Activated naive CD8-positive, alpha-beta T cell treated with anti-CD3 and anti-CD28 coated beads for 36 hours (primary cell): ENCODE results near the gene LETM1. TPM values are rescaled to one million over a fixed set of nuclear protein-coding genes. Genes with fewer than 3 reads are reported as not detected.

Experiments
- DNase-seq: peaks from one replicate; pipeline ENCODE4 v3.0.0; 2021
- H3K27ac Mint-ChIP-seq: one replicate; pipeline ENCODE4 v1.8.0; 2022; ENCODE audit warnings: mild to moderate bottlenecking, moderate library complexity, mixed read lengths
- H3K27me3 Mint-ChIP-seq: one replicate; pipeline ENCODE4 v1.8.0; 2022; ENCODE audit warnings: mild to moderate bottlenecking, mixed read lengths
- H3K36me3 Mint-ChIP-seq: one replicate; pipeline ENCODE4 v1.8.0; 2021; ENCODE audit warnings: mild to moderate bottlenecking, mixed read lengths
- H3K4me1 Mint-ChIP-seq: one replicate; pipeline ENCODE4 v1.8.0; 2021; ENCODE audit warnings: mixed read lengths
- H3K4me3 Mint-ChIP-seq: one replicate; pipeline ENCODE4 v1.8.0; 2022; ENCODE audit warnings: mild to moderate bottlenecking, moderate library complexity, mixed read lengths
- H3K9me3 Mint-ChIP-seq: one replicate; pipeline ENCODE4 v1.8.0; 2022; ENCODE audit warnings: mixed read lengths
- total RNA-seq, 2 experiments: library from RNA; stranded (reverse); gene quantifications; one replicate each; pipeline ENCODE4 v1.2.3, GENCODE V29; 2021

Gene LETM1
- total RNA-seq, 2 experiments from 2014 or later: 76.6 to 77.3 TPM

DNA sequence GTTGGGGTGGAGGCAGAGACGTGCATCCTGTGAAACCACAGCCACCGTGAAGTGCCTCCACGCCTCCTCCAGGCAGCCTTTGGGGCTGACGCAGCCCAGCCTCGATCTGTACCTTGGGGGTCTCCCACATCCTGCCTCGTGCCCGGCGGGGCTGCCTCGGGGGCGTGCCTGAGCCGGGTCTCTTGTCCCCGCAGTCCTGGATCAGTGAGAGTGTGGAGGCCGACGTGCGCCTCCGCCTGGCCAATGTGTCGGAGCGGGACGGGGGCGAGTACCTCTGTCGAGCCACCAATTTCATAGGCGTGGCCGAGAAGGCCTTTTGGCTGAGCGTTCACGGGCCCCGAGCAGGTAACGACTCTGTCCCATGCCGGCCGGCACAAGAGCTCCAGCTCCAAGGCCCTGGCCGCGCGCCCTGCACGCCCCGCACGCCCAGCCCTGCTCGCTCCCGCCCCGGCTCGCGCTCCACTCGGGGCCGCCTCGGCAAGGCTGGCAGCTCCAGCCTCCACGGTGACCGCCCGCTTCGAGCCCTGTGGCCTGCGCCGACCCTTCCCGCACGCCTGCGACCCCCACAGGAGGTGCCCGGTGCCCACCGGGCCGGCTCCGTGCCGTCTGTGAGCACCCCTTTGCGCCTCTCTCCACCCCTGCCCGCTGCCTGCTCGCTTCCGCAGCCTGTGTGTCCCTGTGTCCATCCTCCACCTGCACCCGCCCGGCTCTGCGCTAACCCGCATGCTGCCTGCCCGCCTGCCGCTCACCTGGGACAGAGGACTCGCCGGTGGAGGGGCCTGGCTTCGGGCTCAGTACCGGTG lies 53.0 kb downstream of the LETM1 start:
- Mint-ChIP-seq H3K4me3 (no peak overlapping the region), H3K27me3 (peaks cover 6% of the 10 kb centered on the region), H3K27ac (no peak overlapping the region), H3K36me3 (no peaks in the 10 kb centered on the region), H3K4me1 (no peaks in the 10 kb centered on the region), H3K9me3 (no peaks in the 10 kb centered on the region)
- no peak for DNase-seq

DNA sequence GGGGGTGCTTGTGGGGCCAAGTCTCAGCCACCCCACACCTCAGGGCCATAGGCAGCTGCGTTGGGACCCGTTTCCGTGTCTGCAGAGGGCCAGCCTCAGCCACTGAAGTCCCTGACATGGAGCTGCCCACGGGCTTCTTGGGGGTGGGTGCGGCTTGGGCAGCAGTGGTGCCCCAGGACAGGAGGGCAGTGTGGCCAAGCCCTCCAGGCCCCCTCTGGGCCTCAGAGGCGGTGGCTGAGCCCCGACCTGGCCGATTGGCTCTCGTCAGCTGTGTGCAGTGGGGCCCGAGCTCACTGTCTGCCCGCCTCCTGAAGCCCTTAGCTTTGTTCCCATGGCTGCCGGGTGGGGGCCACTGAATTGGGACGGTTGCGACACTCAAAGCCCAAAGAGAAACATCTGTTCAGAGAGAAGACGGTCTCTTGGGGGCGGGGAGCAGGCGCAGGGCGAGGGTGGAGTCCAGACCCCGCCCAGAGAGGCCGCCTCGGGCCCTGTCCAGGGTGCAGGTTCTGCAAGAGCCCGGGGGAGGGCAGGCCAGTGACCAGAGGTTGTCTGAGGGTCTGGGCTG lies 53.7 kb downstream of the LETM1 start:
- Mint-ChIP-seq H3K9me3 (no peaks in the 10 kb centered on the region), H3K4me1 (no peaks in the 10 kb centered on the region), H3K36me3 (no peaks in the 10 kb centered on the region), H3K4me3 (no peak overlapping the region), H3K27me3 (peaks cover 6% of the 10 kb centered on the region), H3K27ac (no peak overlapping the region)
- no peak for DNase-seq

DNA sequence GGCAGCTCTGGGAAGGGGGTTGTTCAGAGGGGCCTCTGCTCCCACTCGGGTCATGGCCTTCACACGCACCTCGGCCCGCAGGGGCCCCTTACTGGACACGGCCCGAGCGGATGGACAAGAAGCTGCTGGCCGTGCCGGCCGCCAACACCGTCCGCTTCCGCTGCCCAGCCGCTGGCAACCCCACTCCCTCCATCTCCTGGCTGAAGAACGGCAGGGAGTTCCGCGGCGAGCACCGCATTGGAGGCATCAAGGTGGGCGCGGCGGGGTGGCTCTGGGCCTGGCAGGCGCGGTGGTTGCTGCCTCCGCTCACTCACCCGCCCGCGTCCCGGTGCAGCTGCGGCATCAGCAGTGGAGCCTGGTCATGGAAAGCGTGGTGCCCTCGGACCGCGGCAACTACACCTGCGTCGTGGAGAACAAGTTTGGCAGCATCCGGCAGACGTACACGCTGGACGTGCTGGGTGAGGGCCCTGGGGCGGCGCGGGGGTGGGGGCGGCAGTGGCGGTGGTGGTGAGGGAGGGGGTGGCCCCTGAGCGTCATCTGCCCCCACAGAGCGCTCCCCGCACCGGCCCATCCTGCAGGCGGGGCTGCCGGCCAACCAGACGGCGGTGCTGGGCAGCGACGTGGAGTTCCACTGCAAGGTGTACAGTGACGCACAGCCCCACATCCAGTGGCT lies 54.5 kb downstream of the LETM1 start:
- H3K27me3 Mint-ChIP-seq: peaks cover 12% of the 10 kb centered on the region
- no peak overlapping the region for H3K4me3 Mint-ChIP-seq
- H3K27ac Mint-ChIP-seq: no peak overlapping the region
- no peak for DNase-seq
- H3K4me1 Mint-ChIP-seq: no peaks in the 10 kb centered on the region
- no peaks in the 10 kb centered on the region for H3K9me3 Mint-ChIP-seq
- H3K36me3 Mint-ChIP-seq: no peaks in the 10 kb centered on the region

DNA sequence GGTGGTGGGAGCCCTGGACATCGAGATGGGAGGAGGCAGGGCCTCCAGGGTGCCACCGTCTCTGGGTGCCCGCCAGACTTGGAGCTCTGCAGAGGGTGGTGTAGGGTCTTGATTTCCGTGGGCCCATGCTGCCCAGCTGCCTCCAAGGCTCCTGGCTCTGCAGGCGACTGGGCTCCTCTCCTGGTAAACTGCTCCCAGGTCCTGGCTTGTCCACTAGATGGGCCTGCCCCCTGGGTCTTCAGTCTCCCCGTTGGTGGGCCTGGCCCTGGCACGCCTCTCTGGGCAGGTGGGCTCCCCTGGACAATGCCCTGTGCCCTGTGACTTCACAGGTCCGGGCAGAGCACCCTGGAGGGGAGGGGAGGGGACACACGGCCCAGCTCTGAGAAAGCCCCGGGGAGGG lies 55.2 kb downstream of the LETM1 start:
- DNase-seq: no peak
- no peaks in the 10 kb centered on the region for H3K4me1 Mint-ChIP-seq
- no peaks in the 10 kb centered on the region for H3K9me3 Mint-ChIP-seq
- H3K36me3 Mint-ChIP-seq: no peaks in the 10 kb centered on the region
- H3K27ac Mint-ChIP-seq: no peak overlapping the region
- H3K4me3 Mint-ChIP-seq: no peak overlapping the region
- H3K27me3 Mint-ChIP-seq: peaks cover 18% of the 10 kb centered on the region

DNA sequence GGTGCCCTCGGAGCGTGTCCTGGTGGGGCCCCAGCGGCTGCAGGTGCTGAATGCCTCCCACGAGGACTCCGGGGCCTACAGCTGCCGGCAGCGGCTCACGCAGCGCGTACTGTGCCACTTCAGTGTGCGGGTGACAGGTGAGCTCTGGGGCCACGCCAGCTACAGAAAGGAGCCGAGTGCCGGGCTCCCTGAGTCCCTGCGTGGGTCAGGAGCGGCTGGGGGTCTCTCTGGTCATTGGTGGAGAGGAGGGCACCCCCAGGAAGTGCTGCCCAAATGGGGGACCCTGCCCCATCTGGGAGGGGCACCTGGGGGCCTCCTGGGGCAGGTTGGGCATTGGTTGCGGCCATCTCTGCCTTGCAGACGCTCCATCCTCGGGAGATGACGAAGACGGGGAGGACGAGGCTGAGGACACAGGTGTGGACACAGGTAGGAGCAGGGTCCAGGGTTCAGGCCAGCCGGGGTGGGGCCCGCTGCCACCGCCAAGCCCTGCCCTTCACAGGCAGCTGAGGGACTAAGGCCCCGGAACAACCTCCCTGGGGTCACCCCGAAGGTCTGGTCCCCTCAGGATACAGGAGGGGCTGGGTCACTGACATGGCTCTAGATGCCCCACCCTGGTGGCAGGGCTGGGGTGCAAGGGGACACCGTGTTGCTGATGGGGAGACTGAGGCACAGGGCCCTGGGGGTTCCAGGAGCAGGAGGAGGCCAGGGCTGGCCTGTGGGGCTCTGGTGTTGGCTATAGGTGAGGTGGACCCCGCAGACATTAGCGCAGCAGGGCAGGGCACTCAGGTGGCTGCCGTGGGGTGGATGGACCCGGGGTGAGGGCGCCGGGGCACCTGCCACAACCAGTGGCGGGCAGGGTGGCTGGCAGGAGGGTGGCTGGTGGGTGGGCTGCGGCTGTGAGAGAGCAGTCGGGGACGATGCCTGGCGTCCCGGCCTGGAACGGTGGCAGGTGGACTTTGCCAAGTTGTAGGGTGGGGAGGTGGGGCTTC lies 56.3 kb downstream of the LETM1 start:
- Mint-ChIP-seq H3K36me3 (no peaks in the 10 kb centered on the region), H3K4me3 (no peak overlapping the region), H3K27ac (no peak overlapping the region), H3K27me3 (peaks cover 20% of the 10 kb centered on the region), H3K4me1 (no peaks in the 10 kb centered on the region), H3K9me3 (no peaks in the 10 kb centered on the region)
- no peak for DNase-seq

DNA sequence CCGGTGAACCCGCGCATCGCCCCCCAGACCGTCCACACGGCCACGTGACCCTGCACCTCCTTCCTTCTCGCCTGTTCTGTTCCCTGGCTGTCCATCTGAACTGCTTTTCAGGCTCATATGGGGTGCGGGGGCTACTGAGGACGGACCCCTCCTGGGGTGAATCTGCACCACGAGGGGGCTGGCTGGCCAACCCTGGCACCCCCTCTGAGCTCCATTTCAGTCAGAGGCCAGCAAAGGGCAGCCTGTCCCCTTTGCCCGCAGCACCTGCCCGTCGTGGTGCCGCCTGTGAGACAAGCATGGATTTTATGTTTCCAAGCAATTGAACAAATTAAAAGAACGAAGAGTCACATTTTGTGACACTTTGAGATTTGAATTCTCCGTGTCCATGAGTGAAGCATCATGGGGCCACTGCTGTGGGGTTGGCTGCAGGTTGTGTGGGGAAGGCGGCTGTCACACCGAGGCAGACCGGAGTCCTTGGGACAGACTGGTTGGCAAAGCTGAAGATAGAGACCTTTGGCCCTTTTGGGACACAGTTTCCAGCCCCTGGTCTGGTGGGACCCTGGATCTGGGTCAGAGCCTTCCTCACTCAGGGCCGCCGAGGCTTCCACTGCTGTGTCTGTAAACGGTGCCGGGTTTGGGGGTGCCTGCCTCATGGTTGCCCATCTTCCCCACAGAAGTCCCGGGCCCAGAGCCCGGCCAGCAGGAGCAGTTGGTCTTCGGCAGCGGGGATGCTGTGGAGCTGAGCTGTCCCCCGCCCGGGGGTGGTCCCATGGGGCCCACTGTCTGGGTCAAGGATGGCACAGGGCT lies 57.2 kb downstream of the LETM1 start:
- DNase-seq: no peak
- H3K4me3 Mint-ChIP-seq: no peak overlapping the region
- H3K27me3 Mint-ChIP-seq: peaks cover 22% of the 10 kb centered on the region

DNA sequence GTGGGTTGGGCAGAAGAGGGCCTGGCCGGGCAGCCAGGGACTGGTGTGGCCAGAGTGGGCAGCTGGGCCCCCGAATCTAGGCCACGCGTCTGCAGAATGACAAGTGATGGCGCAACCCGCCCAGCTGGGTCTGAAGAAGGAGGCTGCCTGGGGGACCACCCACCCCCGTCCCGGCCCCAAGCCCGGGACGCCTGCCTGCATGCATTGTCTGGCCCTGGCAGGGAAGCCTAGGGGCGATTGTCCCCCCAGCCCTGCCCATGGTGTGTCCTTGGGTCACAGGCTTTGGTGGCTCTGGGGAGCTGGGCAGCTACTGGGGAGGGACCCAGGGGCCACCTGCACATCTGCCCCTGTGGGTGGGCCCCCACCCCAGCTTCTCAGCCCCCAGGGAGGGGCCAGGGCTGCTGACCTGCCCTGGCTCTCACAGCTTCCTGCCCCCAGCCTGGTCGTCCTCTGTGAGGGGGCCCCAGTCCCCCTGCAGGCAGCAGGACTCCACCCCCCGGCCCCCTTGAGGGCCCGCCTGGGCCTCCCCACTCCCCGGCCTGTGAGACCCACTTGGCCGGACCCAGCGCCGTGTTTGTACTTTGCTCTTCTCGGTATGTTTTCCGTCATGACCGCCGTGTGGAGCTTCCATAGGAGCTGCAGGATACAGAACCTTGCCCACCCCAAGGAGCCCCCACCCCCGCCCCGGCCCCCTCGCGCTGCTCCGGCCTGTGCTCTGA lies 57.9 kb downstream of the LETM1 start:
- Mint-ChIP-seq H3K27me3 (peaks cover 22% of the 10 kb centered on the region), H3K36me3 (no peaks in the 10 kb centered on the region), H3K4me1 (no peaks in the 10 kb centered on the region), H3K4me3 (no peak overlapping the region), H3K9me3 (no peaks in the 10 kb centered on the region), H3K27ac (no peak overlapping the region)
- no peak for DNase-seq

More for the DNA sequence above, 57.2 kb downstream of the LETM1 start:
- Mint-ChIP-seq H3K27ac (no peak overlapping the region), H3K4me1 (no peaks in the 10 kb centered on the region), H3K9me3 (no peaks in the 10 kb centered on the region), H3K36me3 (no peaks in the 10 kb centered on the region)

DNA sequence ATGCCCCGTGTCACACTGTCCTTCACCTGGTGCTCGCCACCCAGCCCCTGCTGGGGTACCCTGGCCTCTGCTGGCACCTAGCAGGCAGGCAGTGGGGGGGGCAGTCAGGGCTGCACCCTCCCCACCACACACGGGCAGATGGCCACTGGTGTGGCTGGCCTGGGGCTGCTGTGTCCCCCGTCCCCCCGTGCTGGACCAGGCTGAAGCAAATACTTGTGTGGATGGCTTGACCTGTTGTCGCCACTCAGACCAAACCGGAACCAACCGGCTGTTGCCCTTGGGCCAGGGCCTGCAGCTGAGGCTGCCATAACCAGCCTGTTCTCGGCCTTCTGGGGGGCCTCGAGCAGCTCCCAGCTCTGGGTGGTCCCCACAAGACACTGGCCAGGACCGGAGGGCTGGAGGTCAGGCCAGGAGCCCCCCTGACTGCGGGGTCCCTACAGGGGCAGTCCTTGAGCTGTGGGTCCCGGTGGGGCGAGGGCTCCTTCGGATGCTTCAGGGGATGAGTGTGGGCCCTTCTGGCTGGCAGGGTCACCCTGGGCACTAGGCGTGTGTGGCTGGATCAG lies 58.6 kb downstream of the LETM1 start:
- DNase-seq: no peak
- peaks cover 22% of the 10 kb centered on the region for H3K27me3 Mint-ChIP-seq
- H3K4me3 Mint-ChIP-seq: no peak overlapping the region
- no peak overlapping the region for H3K27ac Mint-ChIP-seq
- no peaks in the 10 kb centered on the region for H3K9me3 Mint-ChIP-seq
- H3K4me1 Mint-ChIP-seq: no peaks in the 10 kb centered on the region
- H3K36me3 Mint-ChIP-seq: no peaks in the 10 kb centered on the region

DNA sequence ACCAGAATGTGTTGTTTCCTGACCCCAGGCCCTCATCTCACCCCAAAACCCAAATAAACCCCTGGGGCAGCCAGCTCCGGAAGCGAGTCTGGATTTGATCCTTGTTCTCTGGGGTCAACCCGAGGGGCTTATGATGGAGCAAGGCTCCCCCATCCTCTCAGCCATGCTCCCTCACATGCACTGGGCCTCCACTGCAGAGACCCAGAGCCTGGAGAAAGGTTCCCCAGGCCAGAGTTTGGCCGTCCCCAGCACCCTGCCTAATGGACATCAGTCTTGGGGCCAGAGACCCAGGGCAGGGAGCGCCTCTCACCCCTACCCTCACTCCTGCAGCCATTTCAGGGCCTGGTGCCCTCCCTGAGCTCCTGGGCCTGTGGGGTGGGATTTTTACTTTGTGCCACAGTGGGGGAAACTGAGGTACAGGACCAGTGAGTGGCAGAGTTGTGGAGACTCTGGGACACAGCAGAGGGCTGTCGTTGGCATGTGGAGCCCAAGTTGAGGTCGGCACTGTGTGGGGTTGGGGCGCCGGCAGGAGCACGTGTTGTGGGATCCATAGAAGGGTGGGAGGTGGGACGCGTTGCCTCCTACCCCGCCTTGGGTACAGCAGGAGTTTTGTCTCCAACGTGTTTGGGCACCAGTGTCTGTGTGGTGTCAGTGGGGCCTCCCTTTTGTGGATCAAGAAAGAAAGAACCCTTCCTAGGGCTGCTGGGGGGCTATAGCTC lies 59.3 kb downstream of the LETM1 start:
- DNase-seq: no peak
- H3K36me3 Mint-ChIP-seq: no peaks in the 10 kb centered on the region
- H3K4me3 Mint-ChIP-seq: no peak overlapping the region
- no peaks in the 10 kb centered on the region for H3K4me1 Mint-ChIP-seq
- no peaks in the 10 kb centered on the region for H3K9me3 Mint-ChIP-seq
- H3K27me3 Mint-ChIP-seq: peaks cover 23% of the 10 kb centered on the region
- no peak overlapping the region for H3K27ac Mint-ChIP-seq

DNA sequence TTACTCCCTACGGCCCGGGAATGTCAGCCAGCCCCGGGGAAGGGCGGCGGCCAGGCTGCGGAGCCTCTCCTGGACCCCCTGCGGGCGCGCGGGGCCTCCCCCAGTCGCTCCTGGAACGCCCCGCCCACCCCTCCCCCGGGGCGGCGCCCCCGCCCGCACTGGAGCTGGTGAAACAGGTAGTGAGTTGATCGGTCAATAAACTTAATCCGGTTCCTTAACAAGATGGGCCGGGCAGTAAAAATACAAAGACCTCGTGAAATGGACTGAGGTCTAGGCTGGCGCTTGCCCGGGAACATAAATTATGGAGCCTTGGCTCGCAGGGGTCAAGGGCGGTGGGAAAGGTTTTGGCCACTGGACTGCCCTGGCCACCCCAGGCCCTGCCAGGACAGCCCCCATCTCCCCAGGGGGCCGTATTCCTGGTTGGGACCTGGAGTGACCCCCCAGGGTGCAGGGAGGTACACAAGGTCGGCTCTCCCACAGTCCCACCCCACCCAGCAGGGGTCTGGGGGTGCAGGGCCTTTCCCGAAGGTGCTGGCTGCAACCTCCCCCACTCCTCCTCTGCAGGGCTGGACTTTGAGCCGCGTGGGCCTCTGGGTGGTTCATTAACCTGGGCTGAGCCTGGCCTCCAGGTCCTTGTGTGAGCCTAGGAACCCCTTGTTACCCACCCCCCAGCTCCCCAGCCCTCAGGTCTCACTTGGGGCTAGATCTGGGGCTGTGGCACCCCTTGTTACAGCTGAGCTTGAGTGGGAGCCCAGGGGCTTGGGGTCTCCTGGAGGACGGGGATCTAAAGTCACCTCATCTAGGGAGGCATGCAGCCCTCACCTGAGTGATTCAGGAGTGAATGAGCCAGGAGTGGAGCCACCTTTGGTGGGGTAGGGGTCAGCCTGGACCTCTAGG lies 60.4 kb downstream of the LETM1 start:
- DNase-seq: no peak
- Mint-ChIP-seq H3K27me3 (peaks cover 26% of the 10 kb centered on the region), H3K4me3 (no peak overlapping the region), H3K4me1 (no peaks in the 10 kb centered on the region), H3K27ac (no peak overlapping the region), H3K36me3 (no peaks in the 10 kb centered on the region), H3K9me3 (no peaks in the 10 kb centered on the region)

DNA sequence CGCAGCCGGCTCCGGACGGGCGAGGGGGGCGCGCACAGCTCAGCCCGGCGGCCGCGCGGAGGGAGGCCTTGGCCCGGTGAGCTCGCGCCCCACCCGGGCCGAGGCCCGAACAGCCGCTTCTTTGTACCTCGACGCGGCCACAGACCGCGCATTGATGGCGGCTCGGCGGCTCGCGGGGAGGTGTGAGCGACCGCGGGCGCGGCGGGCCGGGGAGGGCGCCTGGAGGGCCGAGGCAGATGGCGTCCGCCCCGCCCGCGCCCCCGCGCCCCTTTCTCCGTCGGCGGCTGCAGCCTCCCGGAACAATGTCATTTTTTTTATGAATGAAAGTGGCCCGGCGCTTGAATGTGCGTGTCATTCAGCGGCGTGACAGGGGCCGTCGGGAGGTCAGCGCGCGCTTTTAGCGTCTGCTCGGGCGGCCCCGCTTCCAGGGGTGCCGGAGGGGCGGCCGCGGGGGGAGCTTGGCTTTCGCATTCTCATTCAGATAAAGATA lies 61.1 kb downstream of the LETM1 start:
- Mint-ChIP-seq H3K27me3 (peaks cover 26% of the 10 kb centered on the region), H3K4me1 (no peaks in the 10 kb centered on the region), H3K4me3 (no peak overlapping the region), H3K36me3 (no peaks in the 10 kb centered on the region), H3K9me3 (no peaks in the 10 kb centered on the region), H3K27ac (no peak overlapping the region)
- DNase-seq: no peak
